ENCODE measurements around the gene CHKB.
A peak's percentile ranks its signal among the peaks of the same experiment; 100 is the strongest.

CHKB gene

GRCh38 chr22:50569041-50569459, 13.6 kb downstream of the CHKB start:
- H3K27me3 Mint-ChIP-seq, result peaks cover 6% of the 10 kb centered on the region
- no peak overlapping the region for H3K27ac Mint-ChIP-seq
- peaks cover 54% of the 10 kb centered on the region for H3K36me3 Mint-ChIP-seq (ENCODE audit: low read depth)
- H3K4me1 Mint-ChIP-seq (ENCODE audit: low read depth), result no peaks in the 10 kb centered on the region
- no peak overlapping the region for H3K4me3 Mint-ChIP-seq
- intact Hi-C loops (cut with micrococcal nuclease), result no loop called here
- H3K9me3 Mint-ChIP-seq, result no peaks in the 10 kb centered on the region

GRCh38 chr22:50568626-50569025, 14.0 kb downstream of the CHKB start:
- Mint-ChIP-seq H3K27ac (no peak overlapping the region), H3K27me3 (peaks cover 7% of the 10 kb centered on the region), H3K36me3 (ENCODE audit: low read depth) (peaks cover 50% of the 10 kb centered on the region), H3K9me3 (no peaks in the 10 kb centered on the region), H3K4me1 (ENCODE audit: low read depth) (peaks cover under 1% of the 10 kb centered on the region), H3K4me3 (no peak overlapping the region)
- intact Hi-C loops (cut with micrococcal nuclease), result no loop called here

GRCh38 chr22:50567721-50568252, 14.9 kb downstream of the CHKB start:
- Mint-ChIP-seq H3K36me3 (ENCODE audit: low read depth) (peaks cover 44% of the 10 kb centered on the region), H3K27ac (no peak overlapping the region), H3K9me3 (no peaks in the 10 kb centered on the region), H3K4me3 (no peak overlapping the region), H3K4me1 (ENCODE audit: low read depth) (peaks cover 9% of the 10 kb centered on the region), H3K27me3 (peaks cover 13% of the 10 kb centered on the region)
- intact Hi-C loops (cut with micrococcal nuclease), result no loop called here

GRCh38 chr22:50564289-50564688, 18.4 kb downstream of the CHKB start:
- intact Hi-C loops (cut with micrococcal nuclease), result no loop called here
- Mint-ChIP-seq H3K36me3 (ENCODE audit: low read depth) (peaks cover 9% of the 10 kb centered on the region), H3K9me3 (no peaks in the 10 kb centered on the region), H3K4me1 (ENCODE audit: low read depth) (peaks cover 17% of the 10 kb centered on the region), H3K27ac (no peak overlapping the region), H3K4me3 (no peak overlapping the region), H3K27me3 (peaks cover 16% of the 10 kb centered on the region)

- Mint-ChIP-seq H3K27ac (peak overlapping the region; percentile 69), H3K4me1 (ENCODE audit: low read depth) (peaks cover 17% of the 10 kb centered on the region), H3K9me3 (no peaks in the 10 kb centered on the region), H3K36me3 (ENCODE audit: low read depth) (peaks cover 2% of the 10 kb centered on the region), H3K4me3 (peak overlapping the region; percentile 86), H3K27me3 (peaks cover 16% of the 10 kb centered on the region)
- intact Hi-C loops (cut with micrococcal nuclease), result loop anchor here (2.0 kb wide), 1 partner anchor 55 kb away; the partner anchor contains the start of gene NCAPH2
Measured at GRCh38 chr22:50563413-50564160, 19.1 kb downstream of the CHKB start.

GRCh38 chr22:50562523-50563412, 19.9 kb downstream of the CHKB start, which contains the start of gene SYCE3:
TSS of gene SYCE3 (minus strand) at chr22:50562919. CDS start at chr22:50556405, 6,514 bp downstream.
- peak within 1 kb of the TSS; percentile 69 for H3K27ac Mint-ChIP-seq

GRCh38 chr22:50561401-50562358, 21.0 kb downstream of the CHKB start:
- Mint-ChIP-seq H3K4me1 (ENCODE audit: low read depth) (peaks cover 17% of the 10 kb centered on the region), H3K27me3 (peaks cover 14% of the 10 kb centered on the region), H3K9me3 (no peaks in the 10 kb centered on the region), H3K27ac (peak overlapping the region; percentile 67), H3K4me3 (peak overlapping the region; percentile 59), H3K36me3 (ENCODE audit: low read depth) (no peaks in the 10 kb centered on the region)
- intact Hi-C loops (cut with micrococcal nuclease), result loop anchor here (1.0 to 2.0 kb wide), 3 partner anchors 17 to 53 kb away; partner anchors contain the start of genes NCAPH2 and SCO2

More at GRCh38 chr22:50562523-50563412, 19.9 kb downstream of the CHKB start, which contains the start of gene SYCE3:
- Mint-ChIP-seq H3K9me3 (no peaks in the 10 kb centered on the region), H3K27me3 (peaks cover 16% of the 10 kb centered on the region), H3K36me3 (ENCODE audit: low read depth) (no peaks in the 10 kb centered on the region), H3K4me3 (peak within 1 kb of the TSS; percentile 86), H3K4me1 (ENCODE audit: low read depth) (peaks cover 17% of the 10 kb centered on the region)
- intact Hi-C loops (cut with micrococcal nuclease), result loop anchor here (1.0 to 2.0 kb wide), 3 partner anchors 18 to 54 kb away; partner anchors contain the start of genes NCAPH2 and SCO2

- peaks cover 17% of the 10 kb centered on the region for H3K4me1 Mint-ChIP-seq (ENCODE audit: low read depth)
- no peaks in the 10 kb centered on the region for H3K9me3 Mint-ChIP-seq
- no peaks in the 10 kb centered on the region for H3K36me3 Mint-ChIP-seq (ENCODE audit: low read depth)
- H3K27me3 Mint-ChIP-seq, result peaks cover 14% of the 10 kb centered on the region
- intact Hi-C loops (cut with micrococcal nuclease), result no loop called here
- H3K4me3 Mint-ChIP-seq, result no peak overlapping the region
- no peak overlapping the region for H3K27ac Mint-ChIP-seq
Measured at GRCh38 chr22:50560034-50560433, 22.6 kb downstream of the CHKB start.

- intact Hi-C loops (cut with micrococcal nuclease), result no loop called here
- Mint-ChIP-seq H3K36me3 (ENCODE audit: low read depth) (no peaks in the 10 kb centered on the region), H3K27me3 (peaks cover 2% of the 10 kb centered on the region), H3K4me3 (no peak overlapping the region), H3K27ac (no peak overlapping the region), H3K4me1 (ENCODE audit: low read depth) (peaks cover 5% of the 10 kb centered on the region), H3K9me3 (no peaks in the 10 kb centered on the region)
Measured at GRCh38 chr22:50556703-50557102, 25.9 kb downstream of the CHKB start.

- no peak overlapping the region for H3K27ac Mint-ChIP-seq
- H3K27me3 Mint-ChIP-seq, result peaks cover 11% of the 10 kb centered on the region
- H3K9me3 Mint-ChIP-seq, result no peaks in the 10 kb centered on the region
- H3K36me3 Mint-ChIP-seq (ENCODE audit: low read depth), result no peaks in the 10 kb centered on the region
- H3K4me1 Mint-ChIP-seq (ENCODE audit: low read depth), result peaks cover 20% of the 10 kb centered on the region
- H3K4me3 Mint-ChIP-seq, result no peak overlapping the region
- intact Hi-C loops (cut with micrococcal nuclease), result no loop called here
Measured at GRCh38 chr22:50553310-50553709, 29.3 kb downstream of the CHKB start.

GRCh38 chr22:50551160-50551752, 31.4 kb downstream of the CHKB start:
- Mint-ChIP-seq H3K36me3 (ENCODE audit: low read depth) (no peaks in the 10 kb centered on the region), H3K27me3 (peaks cover 24% of the 10 kb centered on the region), H3K27ac (no peak overlapping the region), H3K9me3 (no peaks in the 10 kb centered on the region), H3K4me3 (no peak overlapping the region), H3K4me1 (ENCODE audit: low read depth) (peaks cover 25% of the 10 kb centered on the region)
- intact Hi-C loops (cut with micrococcal nuclease), result no loop called here

- no peaks in the 10 kb centered on the region for H3K36me3 Mint-ChIP-seq (ENCODE audit: low read depth)
- no peaks in the 10 kb centered on the region for H3K9me3 Mint-ChIP-seq
- intact Hi-C loops (cut with micrococcal nuclease), result no loop called here
- H3K4me1 Mint-ChIP-seq (ENCODE audit: low read depth), result peaks cover 28% of the 10 kb centered on the region
- H3K4me3 Mint-ChIP-seq, result no peak overlapping the region
- H3K27me3 Mint-ChIP-seq, result peaks cover 26% of the 10 kb centered on the region
- no peak overlapping the region for H3K27ac Mint-ChIP-seq
Measured at GRCh38 chr22:50550395-50550794, 32.3 kb downstream of the CHKB start.

Measured in dendritic cell treated with granulocyte-macrophage colony-stimulating factor and Interleukin-4, amounts not matched to agents 40 ng/mL and 50 ng/mL, for 4 days (primary cell).